ENCODE results near the gene DMD. TPM values are rescaled to one million over a fixed set of nuclear protein-coding genes. Genes with fewer than 3 reads are reported as not detected.
A peak's percentile ranks its signal among the peaks of the same experiment; 100 is the strongest.

DMD gene
- total RNA-seq, 1 donor from 2014 or later: 30.6 TPM

DNA sequence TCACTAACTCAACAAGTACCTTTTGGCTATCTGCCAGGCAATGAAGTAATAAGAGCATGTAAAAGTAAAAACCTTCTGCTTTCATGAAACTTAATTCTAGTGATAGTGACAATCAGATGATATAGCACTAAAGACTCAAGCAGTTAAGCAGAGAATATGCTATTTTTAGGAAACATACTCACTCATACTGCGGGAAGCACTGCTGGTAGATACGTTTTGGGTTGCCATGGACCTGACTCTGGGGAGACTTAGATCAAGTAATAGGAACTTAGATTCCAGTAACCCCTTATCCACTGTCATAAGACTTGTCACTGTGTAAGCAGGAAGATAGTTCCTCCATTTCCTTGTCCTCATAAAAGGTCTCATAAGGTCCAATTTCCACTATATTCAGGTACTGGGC, 386.3 kb downstream of the DMD start:
- no peak overlapping the region for H3K4me3 Mint-ChIP-seq
- no peak for TF ChIP-seq EZH2 (IDR thresholded peaks at IDR 0.05)
- TF ChIP-seq EZH2phosphoT487 (IDR thresholded peaks at IDR 0.05): no peak
- no peak for TF ChIP-seq CTCF (IDR thresholded peaks at IDR 0.05)
- no peaks in the 10 kb centered on the region for H3K4me1 ChIP-seq

GRCh38 chrX:32804034-32804433, 407.3 kb downstream of the DMD start:
- peaks cover 16% of the 10 kb centered on the region for H3K9me3 Mint-ChIP-seq
- H3K4me2 ChIP-seq: no peak overlapping the region
- no peak overlapping the region for H3K27ac ChIP-seq
- H3K9ac ChIP-seq: no peak overlapping the region
- no peaks in the 10 kb centered on the region for H3K36me3 Mint-ChIP-seq
- H3K27me3 Mint-ChIP-seq (ENCODE audit: insufficient read depth, low read depth): peaks cover 2% of the 10 kb centered on the region
- H3K4me3 ChIP-seq: no peak overlapping the region
- no peak overlapping the region for H2AFZ ChIP-seq (replicated peaks)
- H3K4me1 ChIP-seq: peaks cover 4% of the 10 kb centered on the region
- H4K20me1 ChIP-seq (ENCODE audit: low read depth): no peaks in the 10 kb centered on the region
- no peaks in the 10 kb centered on the region for H3K79me2 ChIP-seq (ENCODE audit: low read depth)
- H3K36me3 ChIP-seq: no peaks in the 10 kb centered on the region
- H3K4me1 Mint-ChIP-seq: peaks cover 4% of the 10 kb centered on the region
- no peak overlapping the region for H3K27ac Mint-ChIP-seq
- no peaks in the 10 kb centered on the region for H3K27me3 ChIP-seq
- H3F3A ChIP-seq (ENCODE audit: low read depth): no peaks in the 10 kb centered on the region
- no peak overlapping the region for H3K4me3 Mint-ChIP-seq
- no peak for DNase-seq (ENCODE audit: low spot score)
- TF ChIP-seq EZH2 (IDR thresholded peaks at IDR 0.05): no peak
- no peak for TF ChIP-seq EZH2phosphoT487 (IDR thresholded peaks at IDR 0.05)
- no peak for TF ChIP-seq CTCF (IDR thresholded peaks at IDR 0.05)
- no peaks in the 10 kb centered on the region for H3K9me3 ChIP-seq (ENCODE audit: low read depth)

More for the DNA sequence above, 386.3 kb downstream of the DMD start:
- H3K27ac ChIP-seq: no peak overlapping the region
- no peaks in the 10 kb centered on the region for H4K20me1 ChIP-seq (ENCODE audit: low read depth)
- Mint-ChIP-seq H3K9me3 (no peaks in the 10 kb centered on the region), H3K4me1 (peaks cover 5% of the 10 kb centered on the region), H3K27ac (no peak overlapping the region), H3K36me3 (no peaks in the 10 kb centered on the region), H3K27me3 (ENCODE audit: insufficient read depth, low read depth) (peaks cover 2% of the 10 kb centered on the region)
- no peak overlapping the region for H3K9ac ChIP-seq
- no peaks in the 10 kb centered on the region for H3F3A ChIP-seq (ENCODE audit: low read depth)
- H3K27me3 ChIP-seq: no peaks in the 10 kb centered on the region
- H2AFZ ChIP-seq (replicated peaks): no peak overlapping the region
- H3K79me2 ChIP-seq (ENCODE audit: low read depth): no peaks in the 10 kb centered on the region
- H3K9me3 ChIP-seq (ENCODE audit: low read depth): no peaks in the 10 kb centered on the region
- DNase-seq (ENCODE audit: low spot score): no peak
- no peaks in the 10 kb centered on the region for H3K36me3 ChIP-seq
- H3K4me3 ChIP-seq: no peak overlapping the region
- no peak overlapping the region for H3K4me2 ChIP-seq

GRCh38 chrX:32798990-32799389, 412.4 kb downstream of the DMD start:
- DNase-seq (ENCODE audit: low spot score): peak; percentile 17
- H3K27ac Mint-ChIP-seq: no peak overlapping the region
- Histone ChIP-seq H3K4me1 (peaks cover 10% of the 10 kb centered on the region), H3K9ac (no peak overlapping the region), H3K27me3 (no peaks in the 10 kb centered on the region), H3K9me3 (ENCODE audit: low read depth) (no peaks in the 10 kb centered on the region), H3K27ac (no peak overlapping the region), H3K4me3 (no peak overlapping the region), H3F3A (ENCODE audit: low read depth) (no peaks in the 10 kb centered on the region), H3K4me2 (peak overlapping the region; percentile 40), H4K20me1 (ENCODE audit: low read depth) (no peaks in the 10 kb centered on the region), H3K36me3 (no peaks in the 10 kb centered on the region), H2AFZ (replicated peaks) (no peak overlapping the region), H3K79me2 (ENCODE audit: low read depth) (no peaks in the 10 kb centered on the region)
- H3K4me3 Mint-ChIP-seq: no peak overlapping the region
- no peak for TF ChIP-seq CTCF (IDR thresholded peaks at IDR 0.05)
- no peak for TF ChIP-seq EZH2 (IDR thresholded peaks at IDR 0.05)
- no peak for TF ChIP-seq EZH2phosphoT487 (IDR thresholded peaks at IDR 0.05)
- H3K27me3 Mint-ChIP-seq (ENCODE audit: insufficient read depth, low read depth): peaks cover 2% of the 10 kb centered on the region
- H3K9me3 Mint-ChIP-seq: peaks cover 11% of the 10 kb centered on the region
- H3K36me3 Mint-ChIP-seq: no peaks in the 10 kb centered on the region
- H3K4me1 Mint-ChIP-seq: peaks cover 8% of the 10 kb centered on the region

All from neural progenitor cell (in vitro differentiated cells).